Measurements from ENCODE around the gene MRPS22.

Gene MRPS22

DNA sequence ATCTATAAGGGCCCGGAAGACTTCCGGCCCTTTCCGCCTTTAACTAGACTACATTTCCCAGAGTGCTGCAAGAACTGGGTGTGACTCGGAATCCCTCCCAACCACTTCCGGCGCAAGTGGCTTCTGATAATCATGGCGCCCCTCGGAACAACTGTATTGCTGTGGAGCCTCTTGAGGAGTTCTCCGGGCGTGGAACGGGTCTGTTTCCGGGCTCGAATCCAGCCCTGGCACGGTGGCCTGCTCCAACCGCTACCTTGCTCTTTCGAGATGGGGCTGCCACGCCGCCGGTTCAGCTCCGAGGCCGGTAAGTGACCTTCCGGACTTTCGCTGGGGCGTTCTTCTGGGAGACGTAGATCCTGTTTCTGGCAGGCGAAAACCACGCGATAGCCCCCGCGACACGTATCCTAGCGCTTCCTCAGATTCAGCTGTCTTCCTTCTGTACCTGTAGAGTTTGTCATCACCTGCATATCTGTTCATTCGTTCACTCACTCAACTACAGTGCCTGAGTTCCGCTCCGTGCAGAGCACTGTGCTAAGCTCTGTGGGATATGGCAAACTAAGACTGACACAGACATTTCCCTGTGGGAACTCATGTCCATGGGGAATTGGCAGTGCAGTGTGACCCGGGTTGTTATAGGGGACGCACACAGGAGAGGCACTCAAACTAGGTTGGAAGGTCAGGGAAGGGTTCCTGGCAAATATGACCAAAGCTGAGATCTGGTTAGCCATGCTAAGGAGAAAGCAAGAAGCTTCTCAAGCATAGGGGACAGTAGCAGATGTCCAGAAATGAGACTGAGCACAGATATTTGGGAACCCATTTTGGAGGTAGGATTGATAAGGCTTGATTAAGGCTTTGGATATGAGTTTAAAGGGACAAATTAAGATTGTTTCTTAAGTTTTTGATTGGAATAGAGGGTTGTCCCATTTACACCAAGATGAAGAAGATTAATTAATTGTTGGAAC lies at the start of gene MRPS22:
Gene MRPS22 (plus strand): TSS at position 126 of the 962 bp plus-strand sequence. CDS start 7 bp downstream, at position 133.
- DNase-seq (ENCODE audit: low spot score): peak; percentile 90

- no peak for DNase-seq (ENCODE audit: low spot score)
Observed at GRCh38 chr3:139295040-139295439, 48.8 kb upstream of the MRPS22 start.

- DNase-seq (ENCODE audit: low spot score): no peak
Observed at GRCh38 chr3:139296141-139296718, 47.6 kb upstream of the MRPS22 start.

DNA sequence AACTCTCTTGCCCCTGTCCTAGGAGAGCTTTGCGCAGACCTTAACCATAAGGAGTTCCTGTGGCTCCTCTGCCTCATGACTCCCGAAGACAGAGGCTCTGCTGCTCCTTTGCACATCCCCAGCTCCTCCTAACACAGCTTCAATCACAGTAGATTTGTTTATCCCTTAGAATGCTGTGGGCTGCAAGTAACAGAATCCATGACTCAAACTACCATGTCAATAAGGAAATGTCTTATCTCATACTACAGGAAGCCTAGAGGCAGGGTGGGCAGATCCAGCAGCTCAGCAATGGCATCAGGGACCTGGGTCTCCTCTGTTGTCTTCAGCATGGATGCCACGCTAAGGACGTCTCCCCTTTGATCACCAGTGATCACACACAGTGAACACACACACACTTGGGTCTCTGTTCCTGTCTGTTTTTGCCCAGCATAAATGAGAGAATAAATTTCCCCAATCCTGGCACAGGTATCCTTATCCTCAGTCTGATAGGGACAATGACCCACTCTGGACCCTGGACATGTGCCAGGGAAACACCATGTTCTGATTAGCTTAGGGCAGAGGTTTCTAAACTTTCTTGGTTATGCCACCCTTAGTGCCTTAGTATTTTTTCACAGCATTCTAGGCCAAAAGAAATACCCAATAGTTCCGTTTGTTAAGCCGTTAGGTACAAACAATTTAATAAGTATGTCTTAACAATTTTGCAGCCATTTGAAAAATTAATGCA lies 46.1 kb upstream of the MRPS22 start:
- DNase-seq (ENCODE audit: low spot score): no peak

DNA sequence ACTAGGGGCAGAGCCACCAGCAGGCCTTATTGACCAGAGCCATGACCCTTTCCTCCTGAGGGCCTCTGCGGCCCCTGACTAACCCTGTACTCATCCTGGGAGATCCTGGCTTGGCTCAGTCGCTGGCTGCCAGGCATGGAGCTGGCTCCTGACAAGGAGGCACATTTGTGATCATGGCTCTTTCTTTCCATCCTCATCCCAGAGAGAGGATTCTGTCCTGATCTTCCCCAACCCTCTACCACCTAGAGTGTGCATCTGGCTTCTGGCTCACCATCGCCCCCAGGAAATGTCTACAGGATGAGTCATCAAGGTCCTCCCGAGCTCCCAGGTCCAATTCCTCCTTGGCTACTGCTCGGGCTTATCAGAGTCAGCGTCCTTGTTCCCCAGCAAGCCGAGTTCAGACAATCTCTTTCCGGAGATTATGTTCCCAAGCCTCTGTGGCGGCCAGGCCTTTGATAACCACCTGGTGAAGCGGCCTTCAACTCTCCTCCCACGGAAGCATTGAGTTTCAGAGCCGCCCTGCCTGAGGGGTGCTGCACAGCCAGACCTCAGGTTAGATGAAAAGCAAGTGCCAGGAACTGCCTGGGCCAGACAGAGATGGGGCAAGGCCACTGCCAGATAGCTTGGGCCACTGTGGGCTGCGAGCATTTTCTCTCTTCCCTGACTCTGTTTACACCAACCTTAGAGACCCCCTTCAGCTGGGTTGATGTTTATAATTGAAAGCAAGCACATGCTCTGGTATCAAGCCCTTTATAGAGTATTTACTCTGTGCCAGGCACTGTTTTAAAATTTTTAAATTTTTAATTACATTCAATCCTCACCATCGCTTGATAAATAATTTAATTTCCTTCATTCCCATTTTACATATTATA lies 44.3 kb upstream of the MRPS22 start:
- no peak for DNase-seq (ENCODE audit: low spot score)

DNA sequence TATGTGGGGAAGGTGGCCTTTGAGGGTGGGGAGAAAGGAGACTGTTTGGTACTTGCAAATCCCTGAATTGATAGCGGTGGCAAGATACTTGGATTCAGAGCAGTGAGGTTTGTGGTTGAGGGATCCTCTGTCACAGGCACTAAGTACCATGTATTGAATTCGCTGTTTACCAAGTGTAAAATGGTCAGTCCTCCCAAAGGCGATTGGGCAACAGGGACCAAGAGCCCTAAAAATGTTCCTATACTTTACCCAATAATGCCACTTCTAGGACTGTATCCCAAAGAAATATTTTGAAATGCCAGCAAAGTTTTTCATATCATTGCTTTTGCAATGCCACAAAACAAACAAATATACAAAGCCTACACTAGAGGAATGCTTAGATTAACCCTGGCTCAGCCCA lies 43.4 kb upstream of the MRPS22 start:
- no peak for DNase-seq (ENCODE audit: low spot score)

DNA sequence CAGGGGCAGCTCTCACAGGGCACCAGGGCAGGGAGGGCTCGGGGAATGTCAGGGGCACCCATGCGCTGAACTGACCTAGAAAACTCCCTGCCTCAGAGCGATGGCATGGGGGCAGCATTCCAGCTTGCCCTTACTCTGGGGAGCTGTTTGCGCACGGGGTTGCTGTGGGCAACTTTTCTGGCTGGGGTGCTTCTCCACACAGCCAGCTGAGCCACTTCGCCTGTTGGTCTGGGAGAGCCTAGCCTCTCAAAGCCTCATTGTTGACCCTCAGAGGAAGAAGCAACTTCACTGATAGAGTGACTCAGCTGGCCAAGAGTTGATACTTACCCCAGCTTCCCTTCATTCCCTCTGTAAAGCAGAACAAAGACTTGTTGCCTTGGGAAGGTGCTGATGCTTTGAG lies 42.6 kb upstream of the MRPS22 start:
- no peak for DNase-seq (ENCODE audit: low spot score)

DNA sequence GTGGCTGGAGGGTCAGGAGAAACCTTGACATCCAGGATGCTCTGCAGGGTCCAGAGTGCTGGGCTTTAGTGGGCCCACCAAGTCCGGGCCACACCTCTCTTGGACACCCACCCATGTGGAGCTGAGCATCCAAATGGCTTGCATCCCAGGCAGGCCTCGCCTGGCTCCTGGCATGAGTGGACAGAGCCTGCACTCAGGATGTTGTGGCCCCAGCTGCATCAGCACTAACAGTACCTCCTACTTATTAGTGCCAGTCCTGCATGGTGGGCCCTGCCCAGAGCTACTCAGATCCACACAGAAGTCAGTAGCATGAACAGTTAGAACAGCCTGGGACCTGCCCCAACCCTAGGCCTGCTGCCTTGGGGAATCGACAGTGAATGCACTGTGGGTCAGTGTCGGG lies 42.2 kb upstream of the MRPS22 start:
- no peak for DNase-seq (ENCODE audit: low spot score)

DNA sequence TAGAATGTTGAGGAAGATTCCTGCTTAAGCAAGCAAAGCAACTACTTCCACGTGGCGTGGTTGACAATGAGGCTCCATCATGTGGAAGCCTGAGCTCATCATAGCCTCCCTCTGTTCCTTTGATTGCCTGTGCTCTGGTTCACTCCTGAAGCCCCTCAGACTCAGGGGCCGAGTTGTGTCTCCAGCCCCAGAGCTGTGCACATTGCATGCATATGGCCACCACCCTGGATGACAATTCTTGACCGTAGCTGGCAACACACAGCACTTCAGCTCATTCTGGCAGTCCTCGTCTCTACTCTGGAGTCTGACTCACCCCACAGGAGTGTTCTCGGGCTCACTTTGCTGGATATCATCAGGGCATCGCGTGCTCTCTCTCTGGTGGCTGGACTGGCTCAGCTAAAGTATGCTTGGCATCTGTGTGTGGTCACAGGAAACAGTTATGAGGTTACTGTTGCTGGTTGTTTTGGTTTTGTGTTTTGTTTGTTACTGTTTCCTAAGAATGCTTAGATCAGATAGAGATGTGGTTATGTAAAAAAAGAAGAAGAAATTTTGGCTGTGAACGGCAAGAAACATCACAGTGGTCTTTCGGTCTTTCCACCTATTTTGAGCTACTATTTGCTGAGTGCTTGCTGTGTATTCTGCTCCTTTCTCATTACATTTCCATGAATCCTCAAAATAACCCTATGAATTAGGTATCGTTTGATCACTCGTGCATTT lies 41.6 kb upstream of the MRPS22 start:
- DNase-seq (ENCODE audit: low spot score): no peak

DNA sequence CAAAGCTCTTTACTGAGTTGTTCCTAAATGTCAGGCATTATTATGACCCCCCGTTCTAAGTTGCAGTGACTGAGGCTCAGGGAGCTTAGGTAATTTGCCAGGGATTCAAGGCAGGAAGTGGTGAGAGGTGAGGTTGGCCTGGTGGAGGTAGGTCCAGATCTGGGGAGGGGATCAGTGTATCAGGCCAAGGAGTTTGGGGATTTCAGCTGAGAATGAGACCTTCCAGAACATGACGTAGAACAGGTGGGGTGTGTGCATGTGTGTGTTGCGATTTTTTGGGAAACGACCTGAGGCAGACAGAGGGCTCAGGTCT lies 41.1 kb upstream of the MRPS22 start:
- DNase-seq (ENCODE audit: low spot score): no peak

GRCh38 chr3:139303216-139303615 lies 40.6 kb upstream of the MRPS22 start:
- no peak for DNase-seq (ENCODE audit: low spot score)

GRCh38 chr3:139304383-139304782 lies 39.4 kb upstream of the MRPS22 start:
- no peak for DNase-seq (ENCODE audit: low spot score)

DNA sequence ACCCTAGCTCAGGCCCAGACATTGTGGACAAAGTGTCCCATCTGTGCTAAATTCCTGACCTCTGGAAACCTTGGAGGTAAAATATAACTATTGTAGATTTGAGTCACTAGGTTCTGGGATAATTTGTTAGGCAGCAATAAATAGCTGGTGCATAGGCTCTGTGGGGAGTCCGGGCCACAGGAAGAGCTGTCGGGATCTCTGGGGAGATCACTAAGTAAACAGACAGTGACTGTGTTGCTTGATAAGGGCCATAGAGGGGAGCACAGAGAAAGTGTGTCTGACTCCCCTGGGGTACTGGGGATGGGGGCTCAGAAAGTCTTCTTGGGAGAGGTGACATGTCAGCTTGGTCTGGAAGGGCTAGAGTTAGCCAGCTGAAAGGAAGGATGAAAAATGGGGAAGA lies 37.7 kb upstream of the MRPS22 start:
- no peak for DNase-seq (ENCODE audit: low spot score)

DNA sequence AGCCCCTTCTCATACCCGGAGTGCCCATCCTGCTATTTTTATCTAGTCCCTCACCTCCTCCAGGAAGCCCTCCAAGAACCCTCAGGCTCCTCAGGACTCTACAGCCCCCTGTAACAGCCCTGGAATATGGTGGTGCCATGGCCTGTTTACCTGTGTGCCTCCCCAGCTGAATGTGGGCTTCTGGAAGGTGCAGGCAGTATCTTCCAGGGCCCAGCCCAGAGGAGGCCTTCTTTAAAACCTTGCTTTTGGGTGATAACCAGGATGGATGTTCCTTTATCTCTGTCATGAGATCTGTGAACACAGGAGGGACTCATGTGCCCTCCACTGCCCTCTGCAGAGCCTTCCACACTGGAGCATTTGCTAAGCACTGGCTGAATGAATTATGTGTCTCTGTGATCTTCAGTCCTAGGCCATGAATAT lies 36.7 kb upstream of the MRPS22 start:
- DNase-seq (ENCODE audit: low spot score): no peak

DNA sequence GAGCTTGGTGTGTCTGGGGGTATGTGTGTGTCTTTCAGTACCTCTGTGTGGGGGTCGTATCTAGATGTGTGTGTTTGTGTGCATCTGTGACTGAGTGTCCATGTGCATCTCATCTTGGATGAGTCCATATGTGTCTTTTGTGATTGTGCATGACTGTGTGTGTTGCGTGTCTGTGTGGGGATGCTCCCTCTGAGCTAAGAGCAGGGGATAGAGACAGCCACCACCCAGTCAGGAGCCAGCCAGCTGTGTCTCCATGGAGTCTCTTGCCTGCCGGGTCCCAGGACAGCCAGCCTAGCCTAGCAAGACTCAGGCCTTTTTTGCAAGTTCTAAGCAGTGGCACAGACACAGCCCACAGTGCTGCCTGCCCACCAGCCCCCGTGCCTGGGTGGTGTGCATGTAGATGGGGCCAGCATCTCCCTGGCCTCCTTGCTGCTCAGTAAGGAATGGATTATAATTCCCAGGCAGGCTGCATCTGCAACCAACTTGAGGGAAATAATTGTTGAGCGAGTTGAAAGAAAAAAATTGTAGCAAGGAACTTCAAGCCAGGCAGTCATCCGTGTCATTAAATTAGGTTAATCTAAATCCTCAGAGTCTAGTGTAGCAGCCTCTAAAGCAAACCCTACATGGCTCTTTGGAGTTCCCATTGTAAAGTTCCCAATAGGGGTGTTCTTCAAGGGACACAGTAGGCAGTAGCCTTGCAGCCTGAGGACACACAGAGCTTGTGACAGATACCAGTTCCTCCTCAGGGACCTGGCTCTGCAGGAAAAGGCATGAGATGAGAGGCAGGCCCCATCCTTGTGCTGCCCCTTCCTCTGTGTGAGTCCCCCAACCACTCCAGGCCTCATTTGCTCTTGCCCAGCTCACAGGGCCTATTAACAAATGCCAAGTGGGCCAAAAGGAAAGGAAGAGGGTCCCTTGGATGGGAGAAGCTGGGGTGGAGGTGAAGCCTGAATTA lies 35.9 kb upstream of the MRPS22 start:
- DNase-seq (ENCODE audit: low spot score): no peak

- DNase-seq (ENCODE audit: low spot score): no peak
Observed at GRCh38 chr3:139308560-139308959, 35.3 kb upstream of the MRPS22 start.

- no peak for DNase-seq (ENCODE audit: low spot score)
Observed at GRCh38 chr3:139309061-139309591, 34.7 kb upstream of the MRPS22 start.

GRCh38 chr3:139309880-139310279 lies 33.9 kb upstream of the MRPS22 start:
- DNase-seq (ENCODE audit: low spot score): no peak

GRCh38 chr3:139310474-139310933 lies 33.3 kb upstream of the MRPS22 start:
- no peak for DNase-seq (ENCODE audit: low spot score)

DNA sequence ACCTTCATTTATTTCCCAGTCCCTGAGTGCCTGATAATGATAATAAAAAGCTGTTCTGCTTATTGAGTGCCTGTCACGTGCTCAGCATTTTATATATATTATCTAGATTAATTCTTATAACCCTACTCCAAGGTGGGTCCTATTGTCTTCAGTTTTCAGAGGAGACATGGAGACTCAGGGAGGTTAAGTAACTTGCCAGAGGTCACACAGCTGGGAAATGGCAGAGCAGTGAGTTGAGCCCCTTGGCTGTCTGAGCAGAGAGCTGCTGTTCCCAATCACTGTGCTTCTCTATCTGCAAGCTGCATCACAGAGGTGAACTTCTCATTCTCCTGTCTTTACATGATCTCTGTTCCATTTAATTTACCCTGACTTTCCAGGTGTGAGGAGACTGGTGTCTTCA lies 32.3 kb upstream of the MRPS22 start:
- DNase-seq (ENCODE audit: low spot score): no peak

Data from putamen (tissue), 1 donor.